Measurements from ENCODE around the gene KCNK7.
A peak's percentile ranks its signal among the peaks of the same experiment; 100 is the strongest.

Gene KCNK7

GRCh38 chr11:65586676-65587075 lies 8.9 kb downstream of the KCNK7 start:
- DNase-seq (ENCODE audit: low read depth), result peak; percentile 75

- no peak for DNase-seq (ENCODE audit: low read depth)
Measured at GRCh38 chr11:65586247-65586630, 9.4 kb downstream of the KCNK7 start.

- no peak for DNase-seq (ENCODE audit: low read depth)
Measured at GRCh38 chr11:65585396-65586246, 10.0 kb downstream of the KCNK7 start.

- DNase-seq (ENCODE audit: low read depth), result no peak
Measured at GRCh38 chr11:65584723-65585171, 10.9 kb downstream of the KCNK7 start.

GRCh38 chr11:65584106-65584505 lies 11.5 kb downstream of the KCNK7 start:
- DNase-seq (ENCODE audit: low read depth), result no peak

- no peak for DNase-seq (ENCODE audit: low read depth)
Measured at GRCh38 chr11:65583589-65583988, 12.0 kb downstream of the KCNK7 start.

- DNase-seq (ENCODE audit: low read depth), result no peak
Measured at GRCh38 chr11:65581928-65582327, 13.7 kb downstream of the KCNK7 start.

- no peak for DNase-seq (ENCODE audit: low read depth)
Measured at GRCh38 chr11:65580756-65581155, 14.8 kb downstream of the KCNK7 start.

GRCh38 chr11:65580031-65580692 lies 15.4 kb downstream of the KCNK7 start:
- no peak for DNase-seq (ENCODE audit: low read depth)

GRCh38 chr11:65579291-65579690 lies 16.3 kb downstream of the KCNK7 start:
- DNase-seq (ENCODE audit: low read depth), result no peak

GRCh38 chr11:65578667-65579066 lies 16.9 kb downstream of the KCNK7 start:
- no peak for DNase-seq (ENCODE audit: low read depth)

GRCh38 chr11:65578134-65578533 lies 17.5 kb downstream of the KCNK7 start:
- no peak for DNase-seq (ENCODE audit: low read depth)

- no peak for DNase-seq (ENCODE audit: low read depth)
Measured at GRCh38 chr11:65577756-65578109, 17.9 kb downstream of the KCNK7 start.

GRCh38 chr11:65576867-65577755 lies 18.5 kb downstream of the KCNK7 start:
- DNase-seq (ENCODE audit: low read depth), result peak; percentile 81

GRCh38 chr11:65576232-65576866 lies 19.3 kb downstream of the KCNK7 start:
- no peak for DNase-seq (ENCODE audit: low read depth)

GRCh38 chr11:65575568-65576231 lies 19.9 kb downstream of the KCNK7 start, which contains the start of gene EHBP1L1:
Gene EHBP1L1 (plus strand): TSS chr11:65576053. CDS start chr11:65576303, 250 bp downstream.
- peak; percentile 69 for DNase-seq (ENCODE audit: low read depth)

- no peak for DNase-seq (ENCODE audit: low read depth)
Measured at GRCh38 chr11:65574811-65575567, 20.6 kb downstream of the KCNK7 start.

GRCh38 chr11:65574109-65574810 lies 21.3 kb downstream of the KCNK7 start:
- peak; percentile 95 for DNase-seq (ENCODE audit: low read depth)

GRCh38 chr11:65573391-65574079 lies 22.1 kb downstream of the KCNK7 start:
- DNase-seq (ENCODE audit: low read depth), result no peak
